Measurements from ENCODE around the gene SAFB2. TPM values are rescaled to one million over a fixed set of nuclear protein-coding genes. Genes with fewer than 3 reads are reported as not detected.

SAFB2 gene
- 100 to 1,000 TPM; 131 to 140 TPM for total RNA-seq

DNA sequence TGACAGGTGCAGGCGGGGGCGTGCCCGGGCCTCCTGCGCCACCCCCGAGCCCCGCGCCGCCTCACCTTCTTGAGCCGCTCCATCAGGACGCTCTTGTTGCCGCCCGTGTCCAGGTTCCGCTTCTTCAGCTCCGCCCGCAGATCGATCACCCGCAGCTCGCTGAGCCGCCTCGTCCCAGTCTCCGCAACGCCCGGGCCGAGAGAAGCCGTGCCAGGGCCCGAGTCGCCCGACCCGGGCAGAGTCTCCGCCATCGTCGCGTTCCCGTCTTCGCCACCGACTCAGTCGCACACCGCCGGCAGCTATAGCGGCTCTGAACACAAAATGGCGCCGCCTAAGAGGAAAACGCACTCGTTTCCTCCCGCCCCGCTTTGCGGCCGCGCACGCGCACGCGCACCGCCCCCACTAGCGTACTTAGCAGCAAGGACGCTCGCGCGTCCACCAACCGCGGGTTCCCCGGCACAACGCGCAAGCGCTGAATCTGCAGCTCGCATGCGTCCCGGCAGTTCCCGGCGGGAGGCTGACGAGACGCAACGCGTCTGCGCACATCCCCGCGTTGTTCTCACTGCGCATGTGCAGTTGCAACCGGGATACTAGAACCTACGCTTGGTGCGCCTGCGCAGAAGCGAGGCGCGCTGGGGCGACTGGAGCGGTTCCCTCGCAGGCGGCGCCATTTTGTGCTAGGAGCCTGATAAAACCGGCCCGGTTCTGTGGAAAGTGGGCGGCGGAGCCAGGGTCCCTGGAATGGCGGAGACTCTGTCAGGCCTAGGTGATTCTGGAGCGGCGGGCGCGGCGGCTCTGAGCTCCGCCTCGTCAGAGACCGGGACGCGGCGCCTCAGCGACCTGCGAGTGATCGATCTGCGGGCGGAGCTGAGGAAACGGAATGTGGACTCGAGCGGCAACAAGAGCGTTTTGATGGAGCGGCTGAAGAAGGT lies at the start of gene SAFB2, which contains the start of gene SAFB:
Gene SAFB2 (minus strand): TSS at position 312 of the 932 bp plus-strand sequence. CDS start 61 bp downstream, at position 251.
Gene SAFB (plus strand): TSS at position 619 of the 932 bp plus-strand sequence. CDS start 123 bp downstream, at position 742.
- no peaks in the 10 kb centered on the region for H3K27me3 Mint-ChIP-seq
- peak; percentile 99 for DNase-seq
- H3K4me1 Mint-ChIP-seq: peaks cover 47% of the 10 kb centered on the region
- no peaks in the 10 kb centered on the region for H3K9me3 Mint-ChIP-seq
- peak; percentile 95 for ATAC-seq (ENCODE audit: low read depth)
- H3K4me3 Mint-ChIP-seq: peak within 1 kb of the TSS; percentile 99
- POLR2A ChIA-PET: interaction anchor here (0.6 to 3.7 kb wide), 16 partner anchors 9 to 898 kb away, joined by 3 to 29 read pairs (median 4); partner anchors contain the start of genes CATSPERD, LONP1 and RPL36
- peak within 1 kb of the TSS; percentile 99 for H3K27ac Mint-ChIP-seq
- peaks cover 22% of the 10 kb centered on the region for H3K36me3 Mint-ChIP-seq

GRCh38 chr19:5671600-5671999 lies 49.0 kb upstream of the SAFB2 start:
- DNase-seq: no peak
- ATAC-seq (ENCODE audit: low read depth): no peak
- POLR2A ChIA-PET: no interaction called here
- no peaks in the 10 kb centered on the region for H3K27me3 Mint-ChIP-seq
- peaks cover 3% of the 10 kb centered on the region for H3K4me1 Mint-ChIP-seq
- H3K36me3 Mint-ChIP-seq: peaks cover 17% of the 10 kb centered on the region
- peaks cover 1% of the 10 kb centered on the region for H3K9me3 Mint-ChIP-seq
- no peak overlapping the region for H3K4me3 Mint-ChIP-seq
- no peak overlapping the region for H3K27ac Mint-ChIP-seq

DNA sequence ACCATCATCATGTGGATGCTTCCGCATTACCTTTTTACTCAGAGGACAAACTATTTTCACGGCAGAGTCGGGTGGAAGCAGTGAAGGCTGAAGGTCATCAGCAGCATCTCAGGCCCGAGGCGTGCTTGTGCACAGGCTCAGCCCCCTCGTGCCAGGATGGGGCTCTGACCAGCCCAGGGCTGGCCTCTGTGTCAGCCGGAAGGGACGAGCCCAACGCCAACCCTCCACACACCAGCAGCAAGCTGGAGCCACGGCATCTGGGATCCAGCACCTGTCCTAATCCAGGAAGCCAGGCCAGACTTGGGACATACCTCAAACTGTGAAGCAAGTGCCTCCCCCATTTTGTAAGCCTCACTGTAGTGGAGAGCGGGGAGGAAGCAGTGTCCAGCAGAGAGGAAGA lies 46.6 kb upstream of the SAFB2 start:
- H3K36me3 Mint-ChIP-seq: peaks cover 22% of the 10 kb centered on the region
- POLR2A ChIA-PET: no interaction called here
- no peak for ATAC-seq (ENCODE audit: low read depth)

DNA sequence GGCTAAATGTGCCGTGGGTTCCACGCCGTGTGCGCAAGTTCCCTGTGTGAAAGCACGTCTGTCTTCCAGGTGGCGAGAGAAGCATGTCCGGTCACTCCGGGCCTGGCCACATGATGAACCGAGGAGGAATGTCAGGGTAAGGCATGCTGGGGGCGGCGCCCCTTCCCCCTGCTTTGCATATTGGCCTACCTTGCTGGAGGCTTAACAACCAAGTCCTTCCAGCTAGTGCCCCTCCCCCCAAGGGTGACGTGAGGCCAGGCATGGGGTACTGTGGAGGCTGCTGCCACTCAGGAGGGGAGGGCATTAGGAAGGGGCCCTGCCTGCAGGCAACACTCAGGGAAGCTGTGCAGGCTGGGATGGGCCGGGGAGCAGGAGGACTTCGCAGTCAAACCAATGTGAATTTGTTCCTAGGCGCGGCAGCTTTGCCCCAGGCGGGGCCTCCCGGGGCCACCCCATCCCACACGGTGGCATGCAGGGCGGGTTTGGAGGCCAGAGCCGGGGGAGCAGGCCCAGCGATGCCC lies 45.2 kb upstream of the SAFB2 start:
- H3K27ac Mint-ChIP-seq: no peak overlapping the region
- peaks cover 18% of the 10 kb centered on the region for H3K36me3 Mint-ChIP-seq
- H3K4me3 Mint-ChIP-seq: no peak overlapping the region
- H3K4me1 Mint-ChIP-seq: peaks cover 11% of the 10 kb centered on the region
- H3K27me3 Mint-ChIP-seq: no peaks in the 10 kb centered on the region
- no peaks in the 10 kb centered on the region for H3K9me3 Mint-ChIP-seq
- ATAC-seq (ENCODE audit: low read depth) (no peak), DNase-seq (no peak)
- POLR2A ChIA-PET: no interaction called here

More for the DNA sequence above, 46.6 kb upstream of the SAFB2 start:
- no peak for DNase-seq
- H3K9me3 Mint-ChIP-seq: peaks cover 1% of the 10 kb centered on the region
- no peak overlapping the region for H3K27ac Mint-ChIP-seq
- peaks cover 11% of the 10 kb centered on the region for H3K4me1 Mint-ChIP-seq
- no peaks in the 10 kb centered on the region for H3K27me3 Mint-ChIP-seq
- H3K4me3 Mint-ChIP-seq: no peak overlapping the region

- DNase-seq (no peak), ATAC-seq (ENCODE audit: low read depth) (no peak)
- Mint-ChIP-seq H3K27ac (no peak overlapping the region), H3K4me1 (peaks cover 11% of the 10 kb centered on the region), H3K27me3 (no peaks in the 10 kb centered on the region), H3K36me3 (peaks cover 18% of the 10 kb centered on the region), H3K4me3 (no peak overlapping the region), H3K9me3 (no peaks in the 10 kb centered on the region)
- POLR2A ChIA-PET: no interaction called here
Measured at GRCh38 chr19:5666921-5667610, 44.5 kb upstream of the SAFB2 start.

- peaks cover 11% of the 10 kb centered on the region for H3K4me1 Mint-ChIP-seq
- peak overlapping the region; percentile 61 for H3K27ac Mint-ChIP-seq
- no peaks in the 10 kb centered on the region for H3K27me3 Mint-ChIP-seq
- no peak overlapping the region for H3K4me3 Mint-ChIP-seq
- DNase-seq (no peak), ATAC-seq (ENCODE audit: low read depth) (no peak)
- H3K9me3 Mint-ChIP-seq: no peaks in the 10 kb centered on the region
- peaks cover 21% of the 10 kb centered on the region for H3K36me3 Mint-ChIP-seq
- POLR2A ChIA-PET: no interaction called here
Measured at GRCh38 chr19:5665781-5666513, 43.4 kb upstream of the SAFB2 start.

DNA sequence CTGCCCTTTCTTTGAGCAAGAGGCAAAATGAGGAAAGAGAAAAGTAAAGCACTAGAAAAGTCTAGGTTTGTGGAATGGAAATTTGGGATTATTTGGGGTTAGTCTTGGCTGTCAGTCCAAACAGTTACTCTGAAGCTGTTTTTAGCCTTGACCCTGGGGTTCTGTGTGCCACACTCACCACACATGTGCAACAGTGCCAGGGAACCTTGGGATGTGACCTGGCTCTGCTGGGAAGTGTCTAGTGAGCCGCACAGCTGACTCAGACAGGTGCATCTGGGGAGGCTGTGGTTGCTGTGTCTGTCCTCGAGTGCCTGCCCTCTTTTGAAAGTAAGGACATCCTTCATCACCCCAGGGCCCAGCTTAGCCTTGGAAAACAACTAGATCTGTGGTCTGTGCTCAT lies 41.9 kb upstream of the SAFB2 start:
- ATAC-seq (ENCODE audit: low read depth): no peak
- H3K27ac Mint-ChIP-seq: peak overlapping the region; percentile 48
- no peaks in the 10 kb centered on the region for H3K27me3 Mint-ChIP-seq
- H3K4me1 Mint-ChIP-seq: peaks cover 11% of the 10 kb centered on the region
- H3K36me3 Mint-ChIP-seq: peaks cover 21% of the 10 kb centered on the region
- DNase-seq: no peak
- POLR2A ChIA-PET: no interaction called here
- H3K9me3 Mint-ChIP-seq: no peaks in the 10 kb centered on the region
- no peak overlapping the region for H3K4me3 Mint-ChIP-seq

GRCh38 chr19:5663904-5664303 lies 41.3 kb upstream of the SAFB2 start:
- no peak for ATAC-seq (ENCODE audit: low read depth)
- H3K4me3 Mint-ChIP-seq: no peak overlapping the region
- H3K36me3 Mint-ChIP-seq: peaks cover 16% of the 10 kb centered on the region
- POLR2A ChIA-PET: no interaction called here
- no peak for DNase-seq
- no peak overlapping the region for H3K27ac Mint-ChIP-seq
- peaks cover 11% of the 10 kb centered on the region for H3K4me1 Mint-ChIP-seq
- H3K27me3 Mint-ChIP-seq: no peaks in the 10 kb centered on the region
- no peaks in the 10 kb centered on the region for H3K9me3 Mint-ChIP-seq

DNA sequence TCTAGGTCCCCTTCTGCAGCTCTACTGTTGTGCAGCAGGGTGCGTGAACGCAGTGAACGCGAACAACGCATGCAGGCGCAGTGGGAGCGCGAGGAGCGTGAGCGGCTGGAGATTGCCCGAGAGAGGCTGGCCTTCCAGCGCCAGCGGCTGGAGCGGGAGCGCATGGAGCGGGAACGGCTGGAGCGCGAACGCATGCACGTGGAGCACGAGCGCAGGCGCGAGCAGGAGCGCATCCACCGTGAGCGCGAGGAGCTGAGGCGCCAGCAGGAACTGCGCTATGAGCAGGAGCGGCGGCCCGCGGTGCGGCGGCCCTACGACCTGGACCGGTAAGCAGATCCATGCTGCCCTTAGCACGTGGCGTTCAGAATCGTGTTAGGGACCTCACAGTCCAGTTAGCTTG lies 38.9 kb upstream of the SAFB2 start:
- POLR2A ChIA-PET: interaction anchor here (0.6 kb wide), 1 partner anchor 197 kb away, joined by 3 read pairs; no protein-coding TSS in a partner anchor
- no peaks in the 10 kb centered on the region for H3K9me3 Mint-ChIP-seq

GRCh38 chr19:5655412-5655811 lies 32.8 kb upstream of the SAFB2 start:
- H3K27ac Mint-ChIP-seq: no peak overlapping the region
- POLR2A ChIA-PET: no interaction called here
- H3K27me3 Mint-ChIP-seq: no peaks in the 10 kb centered on the region
- H3K4me3 Mint-ChIP-seq: no peak overlapping the region
- peaks cover 25% of the 10 kb centered on the region for H3K36me3 Mint-ChIP-seq
- H3K9me3 Mint-ChIP-seq: no peaks in the 10 kb centered on the region
- ATAC-seq (ENCODE audit: low read depth) (no peak), DNase-seq (no peak)
- no peaks in the 10 kb centered on the region for H3K4me1 Mint-ChIP-seq

More for the DNA sequence above, 38.9 kb upstream of the SAFB2 start:
- Mint-ChIP-seq H3K27me3 (no peaks in the 10 kb centered on the region), H3K4me3 (no peak overlapping the region), H3K36me3 (peaks cover 18% of the 10 kb centered on the region), H3K27ac (no peak overlapping the region), H3K4me1 (peaks cover 11% of the 10 kb centered on the region)
- DNase-seq (no peak), ATAC-seq (ENCODE audit: low read depth) (no peak)

DNA sequence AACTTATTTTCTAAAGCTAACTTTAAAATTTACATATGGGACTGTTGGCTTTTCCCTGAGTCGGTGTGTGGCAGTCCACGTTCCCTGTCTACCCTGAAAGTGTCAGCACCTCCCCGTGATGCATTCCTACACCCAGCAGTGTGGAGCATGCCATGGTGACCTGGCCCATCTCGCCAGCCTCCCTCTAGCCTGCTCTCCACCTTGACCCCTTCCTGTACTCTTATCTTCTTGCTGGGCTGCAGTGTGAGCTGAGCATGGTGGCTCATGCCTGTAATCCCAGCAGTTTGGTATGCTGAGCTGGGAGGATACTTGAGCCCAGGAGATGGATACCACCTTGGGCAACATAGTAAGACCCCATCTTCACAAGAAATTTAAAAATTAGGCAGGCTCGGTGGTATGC lies 32.4 kb upstream of the SAFB2 start:
- Mint-ChIP-seq H3K27ac (no peak overlapping the region), H3K4me1 (no peaks in the 10 kb centered on the region), H3K27me3 (no peaks in the 10 kb centered on the region), H3K4me3 (no peak overlapping the region), H3K36me3 (peaks cover 27% of the 10 kb centered on the region), H3K9me3 (no peaks in the 10 kb centered on the region)
- POLR2A ChIA-PET: interaction anchor here (0.9 kb wide), 1 partner anchor 32 kb away, joined by 3 read pairs; the partner anchor contains the start of genes SAFB and SAFB2
- ATAC-seq (ENCODE audit: low read depth): no peak
- no peak for DNase-seq

- Mint-ChIP-seq H3K27ac (no peak overlapping the region), H3K4me1 (peaks cover under 1% of the 10 kb centered on the region), H3K9me3 (no peaks in the 10 kb centered on the region), H3K36me3 (peaks cover 35% of the 10 kb centered on the region), H3K4me3 (no peak overlapping the region), H3K27me3 (no peaks in the 10 kb centered on the region)
- DNase-seq (no peak), ATAC-seq (ENCODE audit: low read depth) (no peak)
- POLR2A ChIA-PET: no interaction called here
Measured at GRCh38 chr19:5652261-5652660, 29.7 kb upstream of the SAFB2 start.

DNA sequence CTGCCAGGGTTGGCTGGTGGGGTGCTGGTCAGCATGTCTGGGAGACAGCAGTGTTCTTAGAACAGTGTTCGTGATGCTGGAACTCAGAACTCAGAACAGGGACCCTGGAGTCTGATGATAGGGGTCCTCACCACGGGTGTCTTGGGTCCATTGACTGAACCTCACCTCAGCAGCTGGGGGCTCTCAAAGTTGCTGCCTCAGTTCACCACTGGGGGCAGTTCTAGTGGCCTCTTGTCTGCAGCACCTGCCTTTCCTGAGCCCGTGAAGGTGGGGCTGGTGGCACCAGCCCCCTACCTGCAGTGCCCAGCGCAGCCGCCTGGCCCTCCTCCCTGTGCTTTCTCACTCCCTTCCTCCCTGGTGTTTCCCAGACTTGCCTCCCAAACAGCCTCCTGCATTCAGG lies 28.8 kb upstream of the SAFB2 start:
- DNase-seq (no peak), ATAC-seq (ENCODE audit: low read depth) (no peak)
- H3K36me3 Mint-ChIP-seq: peaks cover 37% of the 10 kb centered on the region
- no peaks in the 10 kb centered on the region for H3K9me3 Mint-ChIP-seq
- no peak overlapping the region for H3K4me3 Mint-ChIP-seq
- no peaks in the 10 kb centered on the region for H3K27me3 Mint-ChIP-seq
- POLR2A ChIA-PET: no interaction called here
- peaks cover 4% of the 10 kb centered on the region for H3K4me1 Mint-ChIP-seq
- H3K27ac Mint-ChIP-seq: no peak overlapping the region
